Stimulated activated naive B cell treated with anti-CD40 and anti-IgM and Interleukin-4, amounts not matched to agents 10 μg/mL and 1 μg/mL and 100 μg/mL, for 72 hours (primary cell): Measurements from ENCODE around the gene DHPS.

ENCODE experiments used
- ATAC-seq, 2 donors: fragments of 150-1000 bp; cut with Tn5 transposase; replicated peaks; 2 replicates each; pipeline ENCODE4 v1.10.0; 2021; ENCODE audit warnings: moderate library complexity in 1 of 2
- DNase-seq: peaks from one replicate; pipeline ENCODE4 v3.0.0; 2021
- H3K27ac Mint-ChIP-seq: one replicate; pipeline ENCODE4 v1.8.0; 2022; ENCODE audit warnings: mild to moderate bottlenecking, mixed read lengths
- H3K27me3 Mint-ChIP-seq, 2 donors: one replicate each; pipeline ENCODE4 v1.8.0; 2022; ENCODE audit warnings: mixed read lengths in 2 of 2
- H3K36me3 Mint-ChIP-seq, 2 donors: one replicate each; pipeline ENCODE4 v1.8.0; 2022; ENCODE audit warnings: mixed read lengths in 2 of 2, mild to moderate bottlenecking in 1 of 2
- H3K4me1 Mint-ChIP-seq, 2 donors: one replicate each; pipeline ENCODE4 v1.8.0; 2022; ENCODE audit warnings: mixed read lengths in 2 of 2, mild to moderate bottlenecking in 1 of 2
- H3K4me3 Mint-ChIP-seq, 2 donors: one replicate each; pipeline ENCODE4 v1.8.0; 2022; ENCODE audit warnings: mild to moderate bottlenecking in 2 of 2, mixed read lengths in 2 of 2, moderate library complexity in 1 of 2
- H3K9me3 Mint-ChIP-seq, 2 donors: one replicate each; pipeline ENCODE4 v1.8.0; 2022; ENCODE audit warnings: mixed read lengths in 2 of 2, mild to moderate bottlenecking in 1 of 2

Gene DHPS

DNA sequence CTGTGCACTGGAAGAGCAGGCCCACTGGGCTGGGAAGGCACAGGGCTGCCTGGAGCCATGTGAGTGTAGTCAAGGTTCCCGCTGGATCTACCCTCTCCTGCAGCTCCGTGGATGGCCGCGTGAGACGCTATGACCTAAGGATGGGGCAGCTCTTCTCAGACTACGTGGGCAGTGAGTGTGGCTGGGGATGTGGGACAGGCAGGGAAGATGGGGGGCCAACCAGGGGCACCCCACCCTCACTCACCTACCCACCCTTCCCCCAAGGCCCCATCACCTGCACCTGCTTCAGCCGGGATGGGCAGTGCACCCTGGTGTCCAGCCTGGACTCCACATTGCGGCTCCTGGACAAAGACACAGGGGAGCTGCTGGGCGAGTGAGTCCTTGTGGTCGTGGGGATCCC, 8.9 kb downstream of the DHPS start:
- ATAC-seq = no peak
- Mint-ChIP-seq H3K27me3 (no peaks in the 10 kb centered on the region), H3K4me3 (no peak overlapping the region), H3K27ac (no peak overlapping the region), H3K9me3 (no peaks in the 10 kb centered on the region), H3K4me1 (peaks cover 43 to 70% of the 10 kb centered on the region in 2 donors), H3K36me3 (peaks cover 47 to 64% of the 10 kb centered on the region in 2 donors)
- DNase-seq = no peak

DNA sequence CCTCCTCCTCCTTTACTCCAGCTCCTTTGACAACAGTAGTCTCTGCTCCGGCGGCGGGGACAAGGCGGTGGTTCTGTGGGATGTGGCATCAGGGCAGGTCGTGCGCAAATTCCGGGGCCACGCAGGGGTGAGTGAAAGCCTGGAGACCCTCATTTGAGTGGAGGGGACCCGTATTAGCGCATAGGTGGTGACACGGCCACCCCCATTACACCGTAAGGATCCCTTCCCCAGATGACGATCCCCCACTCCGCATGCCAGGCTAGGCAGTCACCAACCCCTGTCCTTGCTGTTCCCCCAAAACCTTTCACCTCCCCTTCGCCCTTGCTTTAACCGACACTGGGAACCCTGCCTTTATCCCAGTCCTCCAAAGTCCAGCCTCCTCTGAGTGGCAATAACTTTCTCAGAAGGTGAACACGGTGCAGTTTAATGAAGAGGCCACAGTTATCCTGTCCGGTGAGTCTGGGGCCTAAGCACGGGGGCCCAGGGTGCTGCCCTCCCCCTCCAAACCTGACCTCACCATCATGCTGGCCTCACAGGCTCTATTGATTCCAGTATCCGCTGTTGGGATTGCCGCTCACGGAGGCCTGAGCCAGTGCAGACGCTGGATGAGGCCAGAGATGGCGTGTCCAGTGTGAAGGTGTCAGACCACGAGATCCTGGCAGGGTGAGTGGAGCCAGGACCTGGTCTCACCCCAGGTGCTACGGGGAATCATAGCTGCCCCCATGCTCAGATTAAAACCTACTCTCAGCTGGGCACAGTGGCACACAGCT, 11.3 kb downstream of the DHPS start:
- H3K4me3 Mint-ChIP-seq = peak overlapping the region; percentile 85 to 92
- peaks cover 37 to 60% of the 10 kb centered on the region in 2 donors for H3K36me3 Mint-ChIP-seq

DNA sequence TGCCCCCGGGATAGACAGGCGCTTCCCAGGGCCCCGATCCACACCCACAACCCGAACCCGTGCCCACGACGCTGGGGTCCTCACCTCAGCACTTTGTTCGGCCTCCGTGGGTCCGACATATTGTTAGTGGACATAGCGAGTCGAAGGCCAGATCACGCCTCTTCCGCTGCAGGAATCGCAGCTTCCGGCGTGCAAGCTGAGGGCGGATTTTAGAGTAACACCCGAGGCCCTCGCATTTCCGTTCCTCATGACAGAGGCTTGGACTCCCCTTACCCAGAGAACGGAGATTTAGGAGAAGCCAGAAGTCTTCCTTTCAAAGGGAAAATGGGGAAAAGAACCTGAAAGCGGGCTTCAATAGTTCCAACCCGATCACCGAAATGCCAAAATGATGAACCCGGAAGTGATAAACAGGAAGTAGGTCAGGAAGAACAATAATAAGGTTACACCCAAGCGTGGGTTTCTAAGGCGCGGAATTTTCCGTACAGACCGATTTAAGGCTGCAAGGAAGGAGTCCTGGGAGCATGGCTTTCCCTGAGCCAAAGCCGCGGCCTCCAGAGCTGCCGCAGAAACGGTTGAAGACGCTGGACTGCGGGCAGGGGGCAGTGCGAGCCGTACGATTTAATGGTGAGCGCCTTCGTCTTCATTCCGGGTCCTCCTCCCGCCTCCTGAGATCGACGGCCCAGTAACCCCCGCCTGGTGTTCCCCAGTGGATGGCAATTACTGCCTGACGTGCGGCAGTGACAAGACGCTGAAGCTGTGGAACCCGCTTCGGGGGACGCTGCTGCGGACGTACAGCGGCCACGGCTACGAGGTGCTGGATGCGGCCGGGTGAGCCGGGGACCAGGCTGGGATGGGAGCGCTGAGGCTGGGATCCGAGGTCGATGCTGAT, 12.2 kb downstream of the DHPS start:
- DNase-seq (peak; percentile 65), ATAC-seq (peak; percentile 17 to 23)
- H3K4me1 Mint-ChIP-seq = peaks cover 48 to 77% of the 10 kb centered on the region in 2 donors
- H3K36me3 Mint-ChIP-seq = peaks cover 39 to 60% of the 10 kb centered on the region in 2 donors
- H3K4me3 Mint-ChIP-seq = peak overlapping the region; percentile 85 to 92
- no peaks in the 10 kb centered on the region for H3K27me3 Mint-ChIP-seq
- H3K27ac Mint-ChIP-seq = peak overlapping the region; percentile 100
- H3K9me3 Mint-ChIP-seq = no peaks in the 10 kb centered on the region

More for the DNA sequence above, 11.3 kb downstream of the DHPS start:
- DNase-seq (no peak), ATAC-seq (no peak)
- H3K9me3 Mint-ChIP-seq = no peaks in the 10 kb centered on the region
- peak overlapping the region; percentile 100 for H3K27ac Mint-ChIP-seq
- peaks cover 43 to 71% of the 10 kb centered on the region in 2 donors for H3K4me1 Mint-ChIP-seq
- no peaks in the 10 kb centered on the region for H3K27me3 Mint-ChIP-seq

DNA sequence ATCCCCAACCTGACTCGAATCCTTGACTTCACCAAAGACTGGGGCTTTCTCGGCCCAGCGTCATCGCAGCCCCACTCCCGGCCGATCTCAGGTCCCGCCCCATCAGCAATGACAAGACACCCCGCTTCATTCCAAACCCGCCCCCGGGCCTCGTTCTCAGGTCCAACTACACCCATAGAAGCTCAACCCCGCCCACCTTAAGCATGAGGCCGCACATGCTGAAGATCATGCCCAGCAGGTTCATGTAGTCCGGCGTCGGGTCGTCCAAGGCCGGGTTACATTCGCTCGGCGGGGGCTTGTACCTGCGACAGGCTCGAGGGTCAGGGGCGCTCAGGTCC, 12.8 kb downstream of the DHPS start:
- H3K27me3 Mint-ChIP-seq = no peaks in the 10 kb centered on the region
- peak overlapping the region; percentile 85 to 92 for H3K4me3 Mint-ChIP-seq
- peaks cover 48 to 76% of the 10 kb centered on the region in 2 donors for H3K4me1 Mint-ChIP-seq
- ATAC-seq = peak; percentile 6 to 7
- H3K9me3 Mint-ChIP-seq = no peaks in the 10 kb centered on the region
- peak overlapping the region; percentile 100 for H3K27ac Mint-ChIP-seq
- DNase-seq = peak; percentile 46
- peaks cover 38 to 60% of the 10 kb centered on the region in 2 donors for H3K36me3 Mint-ChIP-seq

DNA sequence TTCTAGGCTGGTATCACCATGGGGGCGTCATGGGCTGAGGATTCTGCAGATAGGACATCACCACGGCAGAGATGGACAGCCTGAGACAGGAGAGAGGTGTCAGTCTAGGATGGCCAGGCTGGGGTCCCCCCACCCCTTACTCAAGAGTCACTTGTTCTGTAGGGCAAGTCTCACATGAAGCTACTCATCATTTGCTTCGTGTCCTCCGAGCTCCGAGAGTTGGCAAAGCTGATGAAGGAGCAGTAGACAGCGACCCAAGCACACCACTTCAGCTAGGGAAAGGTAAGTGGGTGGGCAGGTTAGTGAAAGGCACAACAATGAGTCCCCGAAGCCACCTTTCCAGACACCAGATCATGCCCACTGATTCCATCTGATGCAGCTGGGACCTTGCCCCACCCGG, 13.3 kb downstream of the DHPS start:
- peak overlapping the region; percentile 100 for H3K27ac Mint-ChIP-seq
- H3K9me3 Mint-ChIP-seq = no peaks in the 10 kb centered on the region
- H3K27me3 Mint-ChIP-seq = no peaks in the 10 kb centered on the region
- peak overlapping the region; percentile 85 to 92 for H3K4me3 Mint-ChIP-seq
- H3K4me1 Mint-ChIP-seq = peaks cover 48 to 74% of the 10 kb centered on the region in 2 donors
- DNase-seq (no peak), ATAC-seq (no peak)
- H3K36me3 Mint-ChIP-seq = peaks cover 37 to 61% of the 10 kb centered on the region in 2 donors

DNA sequence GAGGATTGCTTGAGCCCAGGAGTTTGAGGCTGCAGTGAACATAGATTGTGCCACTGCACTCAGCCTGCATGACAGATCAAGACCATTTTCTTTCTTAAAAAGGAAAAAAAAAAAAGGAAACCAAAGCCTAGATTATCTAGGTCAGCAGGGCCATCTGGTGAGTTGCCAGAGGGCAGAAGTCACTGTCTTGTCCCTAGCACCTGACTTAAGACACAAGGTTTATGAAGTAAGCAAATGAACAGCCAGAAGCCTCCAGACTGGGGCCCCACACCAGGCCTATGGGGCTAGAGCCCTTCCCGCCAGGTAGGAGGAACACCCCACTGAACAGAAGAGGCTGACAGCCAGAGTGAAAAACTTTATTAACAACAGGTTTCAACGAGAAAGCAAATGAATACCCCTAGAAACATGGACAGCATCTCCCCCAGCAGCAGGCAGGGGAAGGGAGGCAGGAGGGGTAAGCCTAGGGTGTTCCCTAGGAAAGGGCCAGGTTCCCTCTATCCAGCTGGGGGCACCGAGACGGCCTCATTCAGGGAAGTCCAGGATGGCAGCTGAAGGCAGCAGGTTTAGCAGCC, 13.9 kb downstream of the DHPS start:
- no peak for DNase-seq
- Mint-ChIP-seq H3K4me3 (peak overlapping the region; percentile 92 to 98), H3K36me3 (peaks cover 40 to 66% of the 10 kb centered on the region in 2 donors), H3K4me1 (peaks cover 48 to 74% of the 10 kb centered on the region in 2 donors), H3K9me3 (no peaks in the 10 kb centered on the region), H3K27ac (peak overlapping the region; percentile 99), H3K27me3 (no peaks in the 10 kb centered on the region)
- no peak for ATAC-seq

DNA sequence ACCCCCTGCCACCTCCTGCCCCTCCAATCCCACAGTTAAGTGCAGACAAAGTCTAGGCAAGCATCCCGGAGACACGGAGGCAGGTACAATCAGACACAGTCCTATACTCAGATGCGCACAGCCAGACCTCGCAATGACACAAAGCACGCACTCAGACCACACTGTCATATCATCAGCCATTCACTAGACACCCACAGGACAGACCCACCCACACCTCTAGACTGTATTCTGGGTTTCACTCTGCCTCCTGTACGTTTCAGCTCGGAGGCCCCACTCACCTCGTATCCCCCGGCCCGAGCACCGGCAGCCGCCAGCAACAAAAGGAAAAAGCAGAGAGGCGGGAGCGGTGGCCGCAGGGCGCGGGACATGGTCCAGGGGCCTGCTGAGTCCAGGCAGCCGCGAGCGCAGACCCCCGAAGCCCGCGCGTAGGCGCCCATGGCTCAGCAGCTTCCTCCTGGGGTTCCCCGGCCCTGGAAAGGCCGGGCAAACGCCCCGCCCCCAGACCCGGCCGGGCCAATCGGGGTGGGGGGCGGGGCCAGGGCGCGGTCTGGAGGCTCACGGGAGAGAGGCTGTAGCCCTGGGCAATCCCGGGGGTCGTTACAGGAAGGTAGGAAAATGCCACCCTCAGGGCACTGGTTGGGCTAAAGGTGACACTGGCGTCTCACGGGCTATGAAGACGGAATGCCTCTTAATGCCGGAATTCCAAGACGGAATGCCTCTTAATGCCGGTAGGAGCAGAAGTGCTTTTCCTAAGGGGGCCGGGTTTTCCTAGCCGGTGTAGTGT, 15.2 kb downstream of the DHPS start, which contains the start of the genes MAN2B1 and WDR83:
Gene MAN2B1 (minus strand): TSS at position 478 of the 784 bp plus-strand sequence. CDS start 41 bp downstream, at position 437.
Gene WDR83 (plus strand): TSS at position 543 of the 784 bp plus-strand sequence. CDS start 2,984 bp downstream, outside the sequence.
- H3K9me3 Mint-ChIP-seq = no peaks in the 10 kb centered on the region
- H3K36me3 Mint-ChIP-seq = peaks cover 31 to 59% of the 10 kb centered on the region in 2 donors
- no peaks in the 10 kb centered on the region for H3K27me3 Mint-ChIP-seq
- H3K27ac Mint-ChIP-seq = peak within 1 kb of the TSS; percentile 99
- H3K4me3 Mint-ChIP-seq = peak within 1 kb of the TSS; percentile 95 to 98
- H3K4me1 Mint-ChIP-seq = peaks cover 41 to 61% of the 10 kb centered on the region in 2 donors
- DNase-seq = peak; percentile 79
- peak; percentile 66 to 70 for ATAC-seq

DNA sequence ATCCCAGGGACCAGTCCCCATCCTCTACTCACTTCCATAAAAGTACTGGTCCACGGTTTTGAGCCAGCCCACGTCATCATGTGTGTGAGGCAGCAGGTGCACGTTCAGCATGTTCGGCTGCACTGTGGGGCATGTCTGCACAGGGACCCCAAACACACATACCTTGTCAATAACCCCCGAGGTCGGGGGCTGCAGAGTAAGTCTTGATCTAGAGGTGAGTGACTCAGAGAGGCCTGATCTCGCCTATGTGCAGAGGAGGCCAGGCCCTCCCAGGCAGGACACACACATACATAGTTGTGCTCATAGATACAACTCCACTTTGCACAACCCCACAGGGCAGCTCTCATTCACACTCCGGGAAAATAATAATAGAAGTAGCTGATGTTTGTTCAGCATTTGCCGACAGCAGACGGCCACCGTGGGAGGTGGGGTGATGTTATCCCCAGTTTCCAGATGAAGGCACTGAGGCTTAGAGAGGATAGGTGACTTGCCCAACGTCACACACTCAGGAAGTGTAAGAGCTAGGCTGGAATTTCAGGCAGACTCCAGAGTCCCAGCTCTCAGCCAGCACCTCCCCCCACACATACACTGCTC, 15.9 kb downstream of the DHPS start:
- Mint-ChIP-seq H3K36me3 (peaks cover 36 to 64% of the 10 kb centered on the region in 2 donors), H3K4me1 (peaks cover 40 to 58% of the 10 kb centered on the region in 2 donors), H3K4me3 (peak overlapping the region; percentile 95 to 98), H3K27me3 (no peaks in the 10 kb centered on the region), H3K9me3 (no peaks in the 10 kb centered on the region), H3K27ac (peak overlapping the region; percentile 99)
- DNase-seq = no peak
- ATAC-seq = peak; percentile 35 to 44

DNA sequence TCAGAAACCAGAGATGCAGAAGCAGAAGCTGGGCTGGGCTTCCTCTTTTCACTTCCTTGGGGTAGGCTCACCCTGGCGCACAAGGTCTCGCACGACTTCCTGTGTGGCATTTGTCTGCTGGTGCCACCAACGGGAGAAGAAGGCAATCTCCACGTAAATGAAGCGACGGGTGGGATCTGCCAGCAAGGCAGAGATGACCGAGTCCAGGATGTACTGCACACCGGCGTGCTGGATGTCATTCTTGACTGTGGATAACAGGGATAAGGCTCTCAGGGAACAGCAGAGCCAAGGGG, 16.5 kb downstream of the DHPS start:
- Mint-ChIP-seq H3K9me3 (no peaks in the 10 kb centered on the region), H3K27me3 (no peaks in the 10 kb centered on the region), H3K27ac (peak overlapping the region; percentile 99), H3K4me3 (peak overlapping the region; percentile 95 to 98), H3K4me1 (peaks cover 37 to 57% of the 10 kb centered on the region in 2 donors), H3K36me3 (peaks cover 35 to 63% of the 10 kb centered on the region in 2 donors)
- DNase-seq = peak; percentile 85
- ATAC-seq = peak; percentile 78 to 79

DNA sequence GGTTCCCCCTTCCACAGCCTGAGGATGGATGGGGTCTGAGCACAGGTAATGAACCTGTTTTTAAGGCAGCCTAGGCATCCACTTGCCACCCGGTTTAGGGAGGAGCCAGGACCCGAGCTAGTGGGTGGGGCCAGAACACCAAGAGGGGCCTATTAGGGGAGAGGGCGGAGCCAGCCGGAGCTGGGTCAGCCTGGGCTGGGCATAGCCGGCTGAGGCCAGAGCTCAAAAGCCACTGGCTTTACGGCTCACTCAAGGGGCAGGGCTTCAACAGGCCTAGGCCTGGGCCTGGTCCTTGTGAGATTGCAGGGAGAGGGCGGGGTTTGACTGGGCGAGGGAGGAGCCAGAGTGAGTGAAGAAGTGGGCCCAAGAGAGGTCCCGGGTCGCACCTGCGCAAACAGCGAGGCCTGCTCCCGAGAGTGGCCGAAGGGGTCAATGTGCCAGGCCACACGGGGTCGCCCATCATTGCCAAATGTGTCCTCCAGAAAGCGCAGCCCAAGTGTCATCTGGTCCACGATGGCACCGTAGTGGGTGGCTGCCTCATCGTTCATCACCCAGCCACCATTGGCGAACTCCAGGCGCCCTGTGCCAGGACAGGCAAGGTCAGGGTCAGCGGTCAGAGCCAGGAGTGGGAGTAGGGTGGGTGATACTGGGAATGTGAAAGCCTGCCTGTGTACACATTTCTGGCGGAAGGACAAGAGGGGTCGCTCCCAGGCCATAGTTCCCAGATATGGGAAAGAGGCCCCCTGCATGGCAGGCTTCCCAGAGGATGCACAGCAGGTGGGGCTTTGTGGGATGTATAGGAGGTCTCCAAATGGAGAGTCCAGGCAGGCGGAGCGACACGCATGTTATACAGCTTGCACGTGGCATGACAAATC, 17.0 kb downstream of the DHPS start:
- peaks cover 40 to 57% of the 10 kb centered on the region in 2 donors for H3K4me1 Mint-ChIP-seq
- H3K27ac Mint-ChIP-seq = peak overlapping the region; percentile 99
- peaks cover 41 to 65% of the 10 kb centered on the region in 2 donors for H3K36me3 Mint-ChIP-seq
- no peaks in the 10 kb centered on the region for H3K9me3 Mint-ChIP-seq
- DNase-seq (no peak), ATAC-seq (no peak)
- H3K4me3 Mint-ChIP-seq = peak overlapping the region; percentile 95 to 98
- H3K27me3 Mint-ChIP-seq = no peaks in the 10 kb centered on the region

DNA sequence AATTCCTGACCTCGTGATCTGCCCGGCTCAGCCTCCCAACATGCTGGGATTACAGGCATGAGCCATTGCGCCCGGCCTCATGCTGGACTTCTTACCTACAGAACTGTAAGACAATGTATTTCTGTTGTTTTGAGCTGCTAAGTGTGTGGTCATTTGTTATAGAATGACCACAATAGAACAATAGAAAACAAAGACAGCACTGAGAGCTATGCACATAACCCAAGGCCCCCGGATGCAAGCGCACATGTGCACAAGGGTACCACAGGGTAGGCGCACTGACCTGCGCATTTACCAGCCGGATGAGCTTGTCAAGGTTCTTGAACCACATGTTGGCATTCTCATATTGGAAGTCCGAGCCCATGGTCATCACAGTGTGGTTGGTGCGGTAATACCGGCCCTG, 20.7 kb downstream of the DHPS start:
- Mint-ChIP-seq H3K27ac (no peak overlapping the region), H3K36me3 (peaks cover 60 to 75% of the 10 kb centered on the region in 2 donors), H3K27me3 (no peaks in the 10 kb centered on the region), H3K4me1 (peaks cover 19 to 33% of the 10 kb centered on the region in 2 donors), H3K4me3 (no peak overlapping the region), H3K9me3 (no peaks in the 10 kb centered on the region)
- DNase-seq (no peak), ATAC-seq (no peak)

DNA sequence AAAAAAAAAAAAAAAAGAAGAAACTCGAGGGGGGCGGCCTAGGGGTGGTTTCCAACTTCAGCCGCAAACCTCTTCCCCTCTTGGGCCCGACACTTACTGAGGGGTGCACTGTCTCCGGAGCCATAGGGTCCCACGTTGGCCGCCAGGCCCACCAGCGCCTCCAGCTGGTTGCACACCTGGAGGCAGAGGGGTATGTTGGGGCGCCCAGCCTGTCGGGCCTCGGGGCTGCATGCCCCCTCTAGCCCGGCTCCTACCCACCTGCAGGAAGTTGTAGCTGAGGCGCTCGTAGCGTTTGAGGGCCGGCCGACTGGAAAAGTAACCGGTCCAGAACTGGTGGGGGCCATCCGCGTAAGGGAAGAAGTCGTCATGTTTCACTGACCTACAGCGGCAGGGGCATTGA, 23.7 kb downstream of the DHPS start:
- no peaks in the 10 kb centered on the region for H3K9me3 Mint-ChIP-seq
- H3K27ac Mint-ChIP-seq = no peak overlapping the region
- no peak overlapping the region for H3K4me3 Mint-ChIP-seq
- no peaks in the 10 kb centered on the region for H3K27me3 Mint-ChIP-seq
- H3K4me1 Mint-ChIP-seq = peaks cover 13 to 22% of the 10 kb centered on the region in 2 donors
- ATAC-seq = no peak
- no peak for DNase-seq
- peaks cover 53 to 65% of the 10 kb centered on the region in 2 donors for H3K36me3 Mint-ChIP-seq
